HG02943 (cell line): ENCODE measurements around the gene SNRPD2.

Experiments used
- ATAC-seq: cut with Tn5 transposase; IDR thresholded peaks from one replicate; pipeline ENCODE4 v1.9.1; 2021; ENCODE audit warnings: mild to moderate bottlenecking, low read depth, moderate library complexity; ENCODE audit not compliant: unreplicated experiment

The SNRPD2 gene

DNA sequence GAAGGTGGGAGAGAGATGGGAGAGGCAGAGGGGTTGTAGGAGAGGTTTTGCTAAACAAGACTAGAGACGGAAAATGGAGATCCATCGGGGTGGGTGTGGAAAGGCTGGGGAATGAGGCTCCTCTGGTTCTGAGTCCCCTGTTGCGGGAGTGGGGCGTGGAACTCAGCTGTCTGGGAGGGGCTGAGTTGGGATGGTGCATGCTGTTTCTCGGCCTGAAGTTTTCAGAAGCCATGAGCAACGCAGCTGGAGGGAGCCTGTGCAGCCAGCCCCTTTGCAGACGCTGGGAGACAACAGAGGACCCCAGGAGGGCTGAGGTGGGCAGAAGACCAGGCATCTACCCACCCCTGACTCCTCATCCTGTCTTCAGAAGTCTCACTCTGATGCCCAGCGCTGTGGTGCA lies 31.1 kb downstream of the SNRPD2 start:
- ATAC-seq: no peak

DNA sequence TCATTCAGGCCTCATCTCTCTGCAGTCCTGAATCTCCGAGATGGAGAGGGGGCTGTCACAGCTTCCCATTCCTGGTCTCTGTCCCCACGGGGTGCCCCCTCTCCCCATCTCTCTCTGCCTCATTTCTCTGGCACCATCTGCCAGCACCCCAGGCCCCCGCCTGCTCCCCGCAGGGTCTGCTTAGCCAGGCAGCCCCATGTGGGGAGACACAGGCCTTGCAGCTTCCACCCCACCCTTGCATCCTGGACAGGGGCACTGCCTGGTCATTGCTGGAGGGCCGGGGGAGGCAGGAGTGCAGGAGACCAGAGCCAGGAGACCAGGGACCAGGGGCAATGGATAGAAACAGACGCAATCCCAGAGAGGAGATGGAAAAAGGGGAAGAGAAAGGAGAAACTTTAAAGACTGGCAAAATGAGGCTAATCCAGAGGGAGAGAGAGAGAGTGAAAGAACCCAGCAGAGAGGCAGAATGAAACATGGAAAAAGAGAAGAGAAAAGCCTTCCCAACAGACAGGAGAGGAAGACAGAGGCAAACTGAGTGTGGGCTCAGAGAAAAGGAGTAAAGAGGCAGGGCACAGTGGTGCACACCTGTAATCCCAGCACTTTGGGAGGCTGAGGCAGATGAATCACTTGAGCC lies 32.5 kb downstream of the SNRPD2 start:
- no peak for ATAC-seq

DNA sequence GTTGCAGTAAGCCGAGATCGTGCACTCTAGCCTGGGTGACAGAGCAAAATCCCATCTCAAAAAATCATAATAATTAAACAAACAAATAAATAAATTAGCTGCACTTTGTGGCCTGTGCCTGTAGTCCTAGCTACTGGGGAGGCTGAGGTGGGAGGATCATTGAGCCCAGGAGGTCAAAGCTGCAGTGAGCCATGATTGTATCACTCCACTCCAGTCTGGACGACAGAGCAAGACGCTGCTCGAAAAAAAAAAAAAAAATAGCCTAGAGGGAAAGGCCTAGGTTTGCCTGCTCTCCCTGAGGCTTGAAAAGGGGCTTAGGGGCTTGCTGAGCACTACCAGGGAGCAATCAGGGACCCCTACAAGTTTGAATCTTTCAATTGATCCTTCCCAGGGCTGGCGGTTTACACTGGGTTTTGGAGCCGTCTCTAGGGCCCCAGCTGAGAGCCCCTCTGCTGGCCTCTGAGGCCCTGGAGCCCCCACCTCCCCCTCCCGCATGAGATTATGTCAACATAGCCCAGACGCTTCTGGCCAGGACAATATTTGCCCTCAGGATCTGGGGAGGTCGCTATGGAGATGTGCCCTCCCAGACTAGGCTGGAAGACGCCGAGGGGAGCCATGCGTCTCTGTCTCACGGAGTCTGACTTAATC lies 34.1 kb downstream of the SNRPD2 start:
- ATAC-seq: no peak

DNA sequence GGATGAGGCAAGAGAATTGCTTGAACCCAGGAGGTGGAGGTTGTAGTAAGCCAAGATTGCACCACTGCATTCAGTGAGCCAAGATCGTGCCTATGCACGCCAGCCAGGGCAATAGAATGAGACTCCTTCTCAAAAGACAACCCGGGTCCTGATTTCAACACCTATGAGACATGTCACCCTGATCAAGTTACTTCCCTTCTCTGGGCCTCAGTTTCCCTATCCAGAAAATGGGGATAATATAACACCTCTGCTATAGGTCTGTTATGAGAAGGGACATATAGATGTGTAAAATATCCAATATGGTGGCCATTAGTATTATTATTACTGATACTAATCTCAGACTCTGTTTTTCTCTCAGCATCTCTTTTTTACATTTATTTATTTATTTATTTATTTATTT lies 36.7 kb downstream of the SNRPD2 start:
- ATAC-seq: no peak

DNA sequence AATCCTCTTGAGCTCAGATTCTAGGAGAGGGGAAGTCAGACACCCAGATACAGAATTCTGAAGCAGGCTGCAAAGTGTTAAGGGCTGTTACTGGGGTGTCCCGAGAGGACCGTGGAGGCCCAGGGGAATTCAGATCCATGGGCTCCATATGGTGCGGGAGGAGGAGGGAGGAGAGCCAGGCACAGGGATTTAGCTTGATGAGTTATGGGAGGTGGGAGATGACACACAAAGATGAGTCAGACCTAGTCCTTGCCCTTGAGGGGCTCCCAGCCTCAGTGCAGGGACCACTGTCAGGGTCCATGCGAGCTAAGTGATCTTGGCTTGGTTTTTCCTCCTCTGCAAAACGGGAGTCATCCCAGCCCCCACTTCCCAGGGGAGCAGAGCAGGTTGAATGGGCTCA lies 38.1 kb downstream of the SNRPD2 start:
- ATAC-seq: no peak

DNA sequence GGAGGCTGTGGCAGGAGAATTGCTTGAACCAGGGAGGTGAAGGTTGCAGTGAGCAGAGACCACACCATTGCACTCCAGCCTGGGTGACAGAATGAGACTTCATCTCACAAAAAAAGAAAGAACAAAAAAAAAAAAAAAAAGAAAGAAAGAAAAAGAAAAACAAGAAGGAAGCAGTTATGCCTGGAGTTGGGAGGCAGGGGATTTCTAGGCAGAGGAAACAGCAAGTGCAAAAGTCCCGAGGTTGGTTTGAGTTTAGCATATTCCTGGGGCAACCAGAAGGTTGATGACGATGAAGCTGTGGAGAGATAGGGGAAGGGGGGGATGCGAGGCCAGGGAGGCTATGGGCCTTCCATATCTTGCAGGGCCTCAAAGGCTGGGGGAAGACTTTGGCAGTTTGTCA lies 41.0 kb downstream of the SNRPD2 start:
- ATAC-seq: no peak

DNA sequence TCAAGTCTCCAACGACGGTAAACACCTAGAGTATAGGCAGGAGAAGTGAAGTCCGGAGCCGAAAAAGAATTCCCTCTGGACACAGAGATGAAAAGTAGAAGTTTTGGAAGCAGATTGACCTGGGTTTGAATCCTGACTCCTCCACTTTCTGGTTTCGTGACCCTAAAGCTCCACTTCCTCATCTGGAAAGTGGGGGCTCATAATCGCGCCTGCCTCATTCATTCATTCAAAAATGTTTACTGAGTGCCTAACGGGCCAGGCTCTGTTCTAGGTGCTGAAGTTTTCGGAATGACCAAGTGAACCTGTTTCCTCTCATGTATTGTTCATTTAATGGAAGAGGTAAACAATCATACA lies 45.4 kb downstream of the SNRPD2 start:
- no peak for ATAC-seq

DNA sequence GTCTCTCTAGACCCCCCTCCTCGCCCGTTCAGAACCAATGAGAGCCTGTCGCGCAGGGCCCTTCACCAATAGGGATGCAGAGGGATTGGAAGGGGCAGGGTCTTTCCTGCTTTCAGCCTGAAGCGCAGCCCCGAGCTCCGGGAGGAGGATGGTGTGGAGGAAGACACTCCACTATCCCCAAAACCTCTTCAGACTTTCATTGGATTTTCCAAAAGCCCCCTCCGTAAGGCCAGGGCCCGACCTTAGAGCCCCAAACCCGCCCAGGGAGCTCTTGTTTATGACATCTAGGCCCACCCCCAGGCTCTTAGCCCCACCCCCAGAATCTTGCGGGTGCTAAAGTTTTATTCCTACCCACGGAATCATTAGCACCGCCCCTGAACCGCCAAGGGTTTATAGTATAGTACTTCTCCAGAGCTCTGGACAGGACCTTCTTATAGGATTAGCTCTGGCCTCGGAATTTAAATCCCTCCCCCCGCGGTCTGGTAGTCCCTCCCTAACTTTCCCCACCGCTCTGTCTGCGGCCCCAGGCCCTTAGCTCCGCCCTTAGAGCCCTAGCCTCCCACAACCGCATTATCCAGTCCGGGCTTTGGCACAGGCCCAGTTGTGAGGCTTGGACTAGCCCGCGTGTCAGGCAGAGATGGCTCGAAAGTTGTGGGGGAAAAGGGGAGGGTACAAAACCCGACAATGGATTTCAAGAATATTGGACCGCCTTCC lies 46.0 kb downstream of the SNRPD2 start:
- no peak for ATAC-seq

DNA sequence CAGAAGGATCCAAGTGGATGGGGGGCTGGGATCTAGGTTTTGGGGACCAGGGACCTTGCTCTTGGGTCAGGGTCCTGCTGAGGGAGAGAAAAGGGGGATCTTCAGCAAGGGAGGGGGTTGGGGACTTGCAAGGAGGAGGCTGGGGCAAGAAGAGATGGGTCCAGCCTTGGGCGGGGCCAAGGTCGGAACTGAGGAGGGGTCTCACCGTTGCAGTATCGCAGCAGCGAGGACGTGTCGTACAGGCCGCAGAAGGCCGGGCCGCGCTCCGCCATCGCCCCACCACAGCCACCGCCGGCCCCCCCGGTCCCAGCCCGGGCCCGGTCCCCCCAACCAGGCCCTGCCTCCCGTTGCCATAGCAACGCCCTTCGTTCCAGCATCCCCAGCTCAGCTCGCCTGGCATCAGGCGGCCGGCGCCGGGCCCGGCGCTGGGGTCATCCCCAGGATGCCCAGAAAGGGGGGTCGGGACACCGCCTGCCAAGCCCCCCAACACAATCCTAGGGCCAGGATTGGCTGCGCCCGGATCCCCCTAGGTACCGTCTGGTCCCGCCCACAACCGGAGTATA lies 46.6 kb downstream of the SNRPD2 start:
- no peak for ATAC-seq

DNA sequence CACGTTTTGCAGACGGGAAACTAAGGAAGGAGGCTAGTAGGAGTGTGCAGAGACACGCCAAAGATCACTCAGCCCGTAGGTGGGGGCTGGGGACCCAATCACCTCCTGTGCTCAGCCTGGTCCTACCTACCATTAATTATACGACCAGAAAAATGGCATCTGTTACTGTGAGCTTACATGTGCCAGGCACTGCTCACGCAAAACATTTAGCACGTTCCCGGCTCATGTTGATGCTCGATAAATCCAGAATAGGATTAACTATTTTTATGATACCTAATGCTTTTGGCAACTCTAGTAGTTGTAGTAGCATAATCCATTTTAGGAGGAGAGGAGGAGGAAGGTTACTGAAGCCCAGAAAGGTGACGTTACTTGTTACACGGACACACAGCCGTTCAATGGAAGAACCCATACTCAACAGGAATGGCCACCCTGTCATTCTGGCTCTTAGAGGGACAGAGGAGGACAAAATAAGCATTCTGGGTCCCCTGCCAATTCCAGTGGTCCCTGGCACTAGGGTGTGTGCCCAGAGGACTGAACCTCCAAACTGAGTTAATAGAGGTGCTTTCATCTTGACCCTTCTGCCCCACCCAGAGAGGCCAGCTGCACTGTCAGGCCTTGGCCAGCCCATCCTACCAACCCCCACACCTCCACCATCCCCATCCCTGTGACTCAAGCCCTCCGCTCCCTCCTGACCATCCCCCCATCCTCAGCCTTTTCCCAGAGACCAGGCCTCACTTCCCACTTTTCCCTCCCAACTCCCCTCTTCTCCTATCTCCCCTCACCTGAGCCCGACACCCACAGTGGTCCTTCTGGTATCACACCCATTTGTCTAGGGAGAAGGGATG lies 47.6 kb downstream of the SNRPD2 start:
- no peak for ATAC-seq

DNA sequence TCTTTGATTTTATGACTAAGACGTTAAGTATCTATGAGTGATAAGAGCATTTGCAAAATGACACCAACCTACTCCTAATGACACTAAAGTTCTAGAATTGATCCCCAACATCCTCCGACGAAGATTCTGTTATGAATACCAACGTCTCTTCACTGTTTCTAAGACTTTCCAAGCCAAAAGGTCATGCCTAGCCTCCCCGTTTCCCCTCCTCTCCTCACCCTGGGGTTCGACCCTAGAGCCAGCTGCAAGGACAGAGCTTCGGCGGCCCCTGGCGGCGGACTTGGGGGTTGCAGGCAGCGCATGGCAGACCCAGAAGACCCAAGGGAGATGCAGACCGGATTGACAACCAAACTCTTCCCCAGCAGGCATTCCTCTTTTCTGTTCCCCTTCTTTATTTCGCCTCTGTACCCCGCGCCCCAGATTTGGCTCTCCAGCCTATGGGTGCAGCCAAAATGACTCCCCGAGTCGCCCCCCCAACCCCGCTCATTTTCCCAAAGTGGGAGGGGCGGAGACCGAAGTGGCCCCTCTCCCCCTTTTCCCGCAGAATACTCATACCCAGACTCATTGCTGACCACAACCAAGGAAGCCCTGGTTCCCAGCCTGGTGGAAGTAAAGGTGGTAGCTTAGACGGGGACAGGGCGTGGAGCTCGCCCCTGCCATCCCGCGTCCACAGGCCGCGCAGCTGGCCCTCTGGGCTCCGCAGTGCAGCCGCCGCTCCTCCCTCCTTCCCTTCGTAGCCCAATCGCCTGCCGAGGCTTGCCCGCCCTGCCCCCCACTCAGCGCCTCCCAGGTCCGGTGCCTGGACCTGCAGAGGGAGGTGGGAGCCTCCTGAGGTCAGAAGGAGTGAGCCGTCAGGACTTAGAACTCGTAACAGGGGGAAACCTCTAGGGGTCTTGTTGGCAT lies 48.5 kb downstream of the SNRPD2 start:
- ATAC-seq: no peak

DNA sequence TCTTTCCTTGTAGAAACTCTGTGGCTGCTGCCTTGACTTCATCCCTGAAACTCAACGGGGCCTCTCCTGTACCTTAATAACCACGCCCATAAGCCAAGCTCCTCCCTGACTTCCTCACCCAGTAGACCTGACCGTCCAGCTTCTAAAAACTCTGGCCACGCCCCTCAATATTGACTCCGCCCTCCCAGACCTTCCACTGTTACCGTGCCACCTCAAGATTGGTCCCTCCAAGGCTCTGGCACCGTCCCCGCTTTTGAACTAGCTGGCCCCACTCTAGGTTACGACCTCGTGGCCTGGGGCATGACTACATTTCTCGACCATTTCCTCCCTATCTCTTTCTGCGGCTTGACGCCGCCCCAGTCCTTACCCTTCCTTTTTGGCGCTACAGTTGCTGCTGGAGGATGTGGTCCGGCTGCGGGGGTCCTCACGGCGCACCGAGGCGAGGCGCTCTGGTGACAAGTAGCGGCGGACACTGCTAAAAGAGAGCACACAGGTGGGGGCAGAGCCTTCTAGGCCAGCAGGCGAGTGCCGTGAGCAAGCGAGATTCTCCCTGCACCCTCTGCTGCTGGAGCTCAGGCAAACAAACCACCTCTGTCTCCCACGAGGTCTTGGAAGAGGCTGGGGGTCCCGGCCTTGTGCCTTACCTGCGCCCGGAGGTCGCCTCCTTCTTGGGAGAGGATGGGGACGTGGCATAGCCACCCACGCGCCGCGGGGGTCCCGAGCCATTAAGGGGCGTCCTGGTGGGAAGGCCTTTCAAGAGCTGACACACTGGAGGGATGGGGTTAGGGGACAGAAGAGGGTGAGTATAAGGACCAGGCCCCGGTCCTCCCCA lies 50.3 kb downstream of the SNRPD2 start:
- ATAC-seq: peak; percentile 52

DNA sequence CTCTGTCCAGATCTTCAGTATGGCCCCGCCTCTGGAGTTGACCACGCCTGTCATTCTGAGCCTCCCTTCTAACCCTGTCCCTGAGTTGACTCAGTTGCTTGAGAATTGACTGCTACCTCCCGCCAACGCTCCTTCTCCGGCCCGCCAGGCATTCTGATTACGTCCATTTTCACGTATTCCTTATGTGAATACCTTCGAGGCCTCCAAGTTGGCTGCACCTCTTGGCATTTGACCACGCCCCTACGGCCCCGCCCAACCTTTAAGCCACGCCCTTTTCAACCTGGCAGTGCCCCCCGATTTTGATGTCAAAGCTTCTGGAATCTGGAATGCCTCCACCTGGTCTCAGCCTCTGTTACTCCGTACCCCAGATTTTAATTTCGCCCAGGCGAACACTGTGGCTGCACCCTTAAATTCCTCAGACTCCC lies 50.9 kb downstream of the SNRPD2 start:
- no peak for ATAC-seq

DNA sequence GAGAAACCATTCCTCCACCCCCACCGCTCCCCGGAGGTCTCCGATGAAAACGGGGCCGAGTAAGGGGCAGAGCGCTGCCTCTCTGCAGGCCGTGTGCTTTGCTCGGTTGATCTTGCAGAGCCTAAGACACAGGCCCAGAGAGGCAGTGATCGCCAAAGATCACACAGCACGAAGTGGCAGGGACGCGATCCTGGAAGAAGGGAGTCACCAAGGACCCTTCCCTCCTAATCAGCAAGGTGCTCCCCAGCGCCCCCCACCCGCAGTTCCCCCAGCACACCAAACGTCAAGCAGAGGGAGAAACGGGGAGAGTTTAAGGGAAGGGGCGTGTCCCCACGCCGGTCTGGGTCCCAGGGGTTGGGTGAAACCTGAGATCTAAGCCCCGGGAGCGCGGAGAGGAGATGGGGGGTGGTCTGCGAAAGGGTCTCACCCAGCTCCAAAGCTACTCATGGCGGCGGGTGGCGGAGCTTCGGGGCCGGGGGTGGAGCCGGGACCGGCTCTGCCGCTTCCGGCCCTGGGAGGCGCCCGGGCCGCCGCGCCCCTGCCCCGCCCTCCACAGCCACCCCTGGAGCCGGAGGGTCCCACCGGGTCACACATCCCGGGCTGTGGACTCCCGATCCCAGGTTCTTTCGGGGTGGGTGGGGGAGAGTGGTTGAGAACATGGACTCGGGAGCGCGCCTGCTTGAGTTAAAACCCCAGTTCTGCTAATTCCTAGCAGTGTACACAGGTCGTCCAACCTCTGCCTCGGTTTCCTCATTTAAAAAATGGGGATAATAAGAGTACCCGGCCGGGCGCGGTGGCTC lies 52.6 kb downstream of the SNRPD2 start, which contains the start of gene EML2:
TSS of gene EML2 (minus strand) at position 468 of the 800 bp plus-strand sequence. CDS start at position 447, 21 bp downstream.
- no peak for ATAC-seq

DNA sequence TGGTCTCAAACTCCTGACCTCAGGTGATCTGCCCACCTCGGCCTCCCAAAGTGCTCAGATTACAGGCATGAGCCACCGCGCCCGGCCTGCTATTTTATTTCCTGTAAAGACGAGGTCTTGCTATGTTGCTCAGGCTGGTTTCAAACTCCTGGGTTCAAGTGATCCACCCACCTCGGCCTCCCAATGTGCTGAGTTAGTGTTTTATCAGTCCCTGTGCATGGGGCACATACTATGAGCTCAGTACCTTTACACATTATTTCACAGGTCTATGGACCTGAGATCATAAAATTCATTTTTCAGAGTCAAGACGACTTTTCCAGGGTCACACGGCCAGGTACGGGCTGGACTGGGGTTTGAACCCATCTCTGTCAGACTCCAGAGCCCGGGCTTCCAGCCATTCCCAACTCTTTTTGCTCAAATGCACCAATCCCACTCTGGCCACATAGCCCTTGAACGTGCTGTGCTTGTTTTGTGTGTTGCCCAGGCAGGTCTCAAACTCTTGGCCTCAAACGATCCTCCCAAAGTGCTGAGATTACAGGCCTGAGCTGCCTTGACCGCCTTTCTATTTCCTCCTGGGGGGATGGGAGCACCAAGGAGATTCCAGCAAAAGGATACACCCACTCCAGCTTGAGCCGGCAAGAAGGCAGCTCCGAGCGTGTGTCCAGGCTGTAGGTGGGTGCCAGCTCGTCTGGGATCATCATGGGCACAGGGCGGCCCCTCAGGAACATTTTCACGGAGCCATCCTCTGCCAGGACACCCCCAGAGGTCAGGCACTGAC lies 53.7 kb downstream of the SNRPD2 start:
- no peak for ATAC-seq
